GM13976 (cell line): ENCODE data around the gene SRRM2.

Source experiments
- DNase-seq: peaks from one replicate; pipeline ENCODE4 v3.0.0; 2012; ENCODE audit warnings: low spot score
- in situ Hi-C: fragments of 300-500 bp; cut with MboI; formaldehyde crosslinking; loops from one replicate; pipeline ENCODE4 v1.12.0; 2022; ENCODE audit warnings: low sequenced_read_pairs, mixed read lengths, inconsistent platforms; ENCODE audit not compliant: unreplicated experiment
- TF ChIP-seq, protein P1 (sequence below): IDR thresholded peaks from 2 replicates; pipeline ENCODE4 v1.5.1; 2012; ENCODE audit warnings: borderline replicate concordance, mild to moderate bottlenecking; ENCODE audit not compliant: insufficient read depth; ENCODE audit errors: extremely low read depth, missing control alignments, control extremely low read depth

The SRRM2 gene

DNA sequence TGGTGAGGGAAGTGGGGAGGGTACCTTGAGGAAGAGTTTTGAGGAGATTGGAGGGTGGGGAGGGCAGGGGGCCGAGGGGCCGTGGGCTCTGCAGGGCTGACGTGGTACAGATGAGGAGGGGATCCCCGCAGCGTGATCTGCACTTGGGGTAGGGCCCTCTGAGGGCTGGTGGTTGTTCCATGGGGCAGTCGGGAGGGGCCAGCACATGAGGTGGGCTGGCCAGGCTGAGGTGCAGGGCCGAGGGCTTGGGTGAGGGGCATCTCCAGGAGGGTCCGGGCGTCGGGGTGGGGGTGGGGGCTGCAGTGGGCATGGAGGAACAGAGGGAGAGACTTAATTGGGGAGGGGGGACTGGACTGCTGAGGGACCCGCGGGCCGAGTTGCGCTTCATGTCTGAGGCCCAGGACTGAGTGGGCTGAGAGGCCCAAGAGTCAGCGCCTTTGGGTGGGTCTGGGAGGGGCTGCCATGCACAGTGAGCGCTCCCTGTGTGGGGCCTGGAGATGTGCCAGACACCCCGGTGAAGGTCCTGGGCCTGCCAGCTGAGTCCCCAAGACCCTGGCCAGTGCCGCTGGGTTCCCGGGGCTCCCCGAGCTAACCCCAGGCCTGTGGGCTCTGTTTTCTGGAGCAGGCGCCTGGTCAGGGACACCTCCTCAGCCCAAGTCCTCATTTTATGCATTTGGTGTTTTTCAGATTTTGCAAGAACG, 45.7 kb upstream of the SRRM2 start:
- TF ChIP-seq, protein P1, sequence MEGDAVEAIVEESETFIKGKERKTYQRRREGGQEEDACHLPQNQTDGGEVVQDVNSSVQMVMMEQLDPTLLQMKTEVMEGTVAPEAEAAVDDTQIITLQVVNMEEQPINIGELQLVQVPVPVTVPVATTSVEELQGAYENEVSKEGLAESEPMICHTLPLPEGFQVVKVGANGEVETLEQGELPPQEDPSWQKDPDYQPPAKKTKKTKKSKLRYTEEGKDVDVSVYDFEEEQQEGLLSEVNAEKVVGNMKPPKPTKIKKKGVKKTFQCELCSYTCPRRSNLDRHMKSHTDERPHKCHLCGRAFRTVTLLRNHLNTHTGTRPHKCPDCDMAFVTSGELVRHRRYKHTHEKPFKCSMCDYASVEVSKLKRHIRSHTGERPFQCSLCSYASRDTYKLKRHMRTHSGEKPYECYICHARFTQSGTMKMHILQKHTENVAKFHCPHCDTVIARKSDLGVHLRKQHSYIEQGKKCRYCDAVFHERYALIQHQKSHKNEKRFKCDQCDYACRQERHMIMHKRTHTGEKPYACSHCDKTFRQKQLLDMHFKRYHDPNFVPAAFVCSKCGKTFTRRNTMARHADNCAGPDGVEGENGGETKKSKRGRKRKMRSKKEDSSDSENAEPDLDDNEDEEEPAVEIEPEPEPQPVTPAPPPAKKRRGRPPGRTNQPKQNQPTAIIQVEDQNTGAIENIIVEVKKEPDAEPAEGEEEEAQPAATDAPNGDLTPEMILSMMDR = no peak
- in situ Hi-C loops = no loop called here
- DNase-seq = no peak

GRCh38 chr16:2707368-2708289, 44.8 kb upstream of the SRRM2 start:
- in situ Hi-C loops = no loop called here
- DNase-seq = no peak
- TF ChIP-seq, protein P1 = no peak

DNA sequence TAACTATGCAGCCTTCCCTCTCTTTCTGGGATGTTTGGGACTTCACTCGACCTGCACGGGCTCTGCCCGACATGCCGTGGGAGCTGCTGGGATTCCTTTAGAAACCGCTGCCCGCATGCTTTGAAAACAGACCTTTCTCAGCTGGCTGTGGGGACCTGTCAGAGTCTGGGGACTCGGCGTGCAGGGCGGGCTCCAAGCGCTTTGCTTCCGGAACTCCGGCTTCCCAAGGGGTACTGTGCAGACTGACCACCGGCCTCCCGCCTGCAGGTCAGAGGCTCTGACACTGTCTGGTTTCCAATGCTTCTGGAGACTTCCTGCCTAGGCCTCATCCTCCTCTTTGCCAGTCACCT, 44.2 kb upstream of the SRRM2 start:
- TF ChIP-seq, protein P1 = no peak
- no peak for DNase-seq
- in situ Hi-C loops = no loop called here

GRCh38 chr16:2708955-2709587, 43.4 kb upstream of the SRRM2 start:
- in situ Hi-C loops = no loop called here
- TF ChIP-seq, protein P1 = no peak
- no peak for DNase-seq

DNA sequence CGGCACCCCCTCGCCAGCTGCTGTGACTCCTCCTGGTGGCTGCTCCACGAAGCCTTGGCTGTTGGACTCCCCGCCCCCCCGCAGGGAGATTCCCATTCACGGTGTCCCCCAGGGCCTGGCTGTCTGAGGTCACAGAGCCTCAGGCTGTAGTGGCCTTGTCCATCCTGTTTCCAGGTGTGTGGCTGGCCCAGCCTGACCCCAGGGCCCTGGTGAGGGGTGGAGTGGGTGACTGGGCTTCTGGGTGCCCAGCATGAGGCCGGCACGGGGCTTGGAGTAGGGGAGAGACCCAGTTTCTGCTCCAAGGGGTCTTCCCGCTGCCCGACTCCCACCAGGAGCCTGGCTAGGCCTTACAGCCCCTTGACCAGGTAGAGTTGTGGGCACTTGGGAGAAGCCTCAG, 42.9 kb upstream of the SRRM2 start:
- in situ Hi-C loops = no loop called here
- no peak for DNase-seq
- TF ChIP-seq, protein P1 = no peak

GRCh38 chr16:2710021-2710710, 42.3 kb upstream of the SRRM2 start:
- in situ Hi-C loops = no loop called here
- TF ChIP-seq, protein P1 = no peak
- DNase-seq = no peak
